Lower leg skin (tissue), 4 donors: ENCODE results near the gene ALG9. TPM values are rescaled to one million over a fixed set of nuclear protein-coding genes. Genes with fewer than 3 reads are reported as not detected.
"Not testable (repeated sequence)": the region's sequence is repeated elsewhere in the genome, so short reads cannot be mapped to it uniquely, and the experiment has no call there.

Source experiments
- DNase-seq, 2 donors: peaks; one replicate each; pipeline ENCODE4 v3.0.0-alpha.2; 2019; ENCODE audit warnings: low spot score in 2 of 2
- H3K4me3 ChIP-seq: fragments of 200-600 bp; sonication (generic); 2 replicates; pipeline ENCODE4 v1.5.1; 2017; ENCODE audit warnings: mild to moderate bottlenecking, low read depth; ENCODE audit not compliant: poor library complexity, severe bottlenecking
- POLR2A ChIP-seq, 2 donors: fragments of 450-650 bp; IDR thresholded peaks; one replicate each; pipeline ENCODE4 v1.6.1; 2016 to 2017; ENCODE audit warnings: antibody characterized with exemption in 2 of 2, mild to moderate bottlenecking in 1 of 2, moderate library complexity in 1 of 2
- WGBS, 2 donors: methylation state at CpG; one replicate each; pipeline ENCODE4 v1.1.5; 2018; 5-methylcytosine and 5-hydroxymethylcytosine counted together
- intact Hi-C: fragments of 100-400 bp; cut with DNase I; formaldehyde crosslinking; loops from one replicate; pipeline ENCODE4 v1.15.0; 2023; ENCODE audit warnings: low total_unique reads
- total RNA-seq, 4 donors: library from RNA; depleted of rRNA; stranded (reverse); fragments of >200 nt; gene quantifications; one replicate each; pipeline ENCODE4 v1.1.0, GENCODE V29; 2016
- TF ChIP-seq, protein P1 (sequence below), 3 donors: fragments of 450-650 bp; IDR thresholded peaks; one replicate each; pipeline ENCODE4 v1.5.1; 2016; ENCODE audit warnings: antibody characterized with exemption in 3 of 3, mild to moderate bottlenecking in 3 of 3, moderate library complexity in 2 of 3

The ALG9 gene
- total RNA-seq, 4 donors from 2014 or later = 24.4 to 38.1 (median 29.0) TPM

DNA sequence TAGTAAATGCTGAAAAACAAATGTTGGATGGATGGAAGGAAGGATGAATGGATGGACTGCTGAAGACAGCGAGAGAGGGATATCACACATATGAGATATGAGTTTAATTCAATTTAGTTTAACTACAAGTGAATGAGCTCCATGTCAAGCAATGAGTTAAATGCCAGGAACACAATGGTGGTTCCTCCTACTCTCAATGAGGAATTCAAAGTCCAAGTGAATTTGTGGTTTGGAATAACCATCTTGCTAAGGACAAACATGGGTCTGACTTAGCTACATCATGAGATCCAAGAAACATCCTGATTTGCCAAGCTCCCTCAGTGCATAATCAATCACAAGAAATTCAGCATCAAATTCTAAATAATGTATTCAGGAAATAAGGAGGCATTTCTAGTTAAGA is 79.1 kb downstream of the ALG9 start:
- intact Hi-C loops = no loop called here
- TF ChIP-seq, protein P1, sequence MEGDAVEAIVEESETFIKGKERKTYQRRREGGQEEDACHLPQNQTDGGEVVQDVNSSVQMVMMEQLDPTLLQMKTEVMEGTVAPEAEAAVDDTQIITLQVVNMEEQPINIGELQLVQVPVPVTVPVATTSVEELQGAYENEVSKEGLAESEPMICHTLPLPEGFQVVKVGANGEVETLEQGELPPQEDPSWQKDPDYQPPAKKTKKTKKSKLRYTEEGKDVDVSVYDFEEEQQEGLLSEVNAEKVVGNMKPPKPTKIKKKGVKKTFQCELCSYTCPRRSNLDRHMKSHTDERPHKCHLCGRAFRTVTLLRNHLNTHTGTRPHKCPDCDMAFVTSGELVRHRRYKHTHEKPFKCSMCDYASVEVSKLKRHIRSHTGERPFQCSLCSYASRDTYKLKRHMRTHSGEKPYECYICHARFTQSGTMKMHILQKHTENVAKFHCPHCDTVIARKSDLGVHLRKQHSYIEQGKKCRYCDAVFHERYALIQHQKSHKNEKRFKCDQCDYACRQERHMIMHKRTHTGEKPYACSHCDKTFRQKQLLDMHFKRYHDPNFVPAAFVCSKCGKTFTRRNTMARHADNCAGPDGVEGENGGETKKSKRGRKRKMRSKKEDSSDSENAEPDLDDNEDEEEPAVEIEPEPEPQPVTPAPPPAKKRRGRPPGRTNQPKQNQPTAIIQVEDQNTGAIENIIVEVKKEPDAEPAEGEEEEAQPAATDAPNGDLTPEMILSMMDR (IDR thresholded peaks at IDR 0.05) = no peak
- TF ChIP-seq POLR2A (IDR thresholded peaks at IDR 0.05) = no peak
- DNase-seq = no peak
- no peak overlapping the region for H3K4me3 ChIP-seq
- WGBS, 2 donors = 94 to 100% methylated on average over 1 of the region's 1 CpG

DNA sequence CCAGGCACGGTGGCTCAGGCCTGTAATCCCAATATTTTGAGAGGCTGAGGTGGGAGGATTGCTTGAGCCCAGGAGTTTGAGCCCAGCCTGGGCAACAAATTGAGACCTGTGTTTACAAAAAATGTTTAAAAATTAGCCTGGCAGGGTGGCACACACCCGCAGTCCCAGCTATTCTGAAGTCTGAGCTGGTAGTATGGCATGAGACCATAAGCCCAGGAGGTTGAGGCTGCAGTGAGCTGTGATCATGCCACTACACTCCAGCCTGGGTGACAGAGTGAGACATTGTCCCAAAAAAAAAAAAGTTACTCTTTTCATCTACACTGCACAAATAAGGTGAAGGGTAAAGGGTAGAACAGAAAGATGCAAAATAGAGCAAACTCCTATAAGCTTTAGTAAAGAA is 82.9 kb downstream of the ALG9 start:
- WGBS, 2 donors = 64 to 76% methylated on average over 2 of the region's 2 CpGs
- TF ChIP-seq, protein P1 (IDR thresholded peaks at IDR 0.05) = no peak
- TF ChIP-seq POLR2A (IDR thresholded peaks at IDR 0.05) = no peak
- intact Hi-C loops = loop anchor here (10.0 kb wide), 1 partner anchor 46 kb away; no protein-coding TSS in a partner anchor
- H3K4me3 ChIP-seq = no peak overlapping the region
- DNase-seq = no peak

DNA sequence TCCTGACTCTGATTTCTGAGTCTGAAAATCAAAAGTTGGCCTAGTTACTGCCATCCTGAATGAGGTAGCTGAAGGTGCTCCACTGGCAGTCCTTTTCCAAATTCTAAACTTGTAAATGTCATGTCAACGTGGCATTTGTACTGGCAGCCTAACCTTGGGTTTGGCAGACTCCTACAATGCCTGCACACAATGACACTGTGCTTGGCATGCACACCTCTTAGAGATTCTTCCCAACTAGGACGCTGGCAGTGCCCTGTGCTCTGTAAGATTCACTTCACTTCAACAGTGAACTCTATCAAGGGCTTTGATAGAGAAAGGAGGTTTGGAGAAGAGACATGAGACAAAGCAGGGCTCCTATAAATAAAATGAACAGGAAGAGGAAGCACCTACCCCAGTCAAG is 83.3 kb downstream of the ALG9 start:
- DNase-seq = peak in 1 of 2 donors; percentile 27
- intact Hi-C loops = loop anchor here (10.0 kb wide), 1 partner anchor 47 kb away; no protein-coding TSS in a partner anchor
- TF ChIP-seq, protein P1 (IDR thresholded peaks at IDR 0.05) = no peak
- no peak for TF ChIP-seq POLR2A (IDR thresholded peaks at IDR 0.05)
- 45 to 49% methylated on average over 2 of the region's 2 CpGs for WGBS, 2 donors
- no peak overlapping the region for H3K4me3 ChIP-seq

DNA sequence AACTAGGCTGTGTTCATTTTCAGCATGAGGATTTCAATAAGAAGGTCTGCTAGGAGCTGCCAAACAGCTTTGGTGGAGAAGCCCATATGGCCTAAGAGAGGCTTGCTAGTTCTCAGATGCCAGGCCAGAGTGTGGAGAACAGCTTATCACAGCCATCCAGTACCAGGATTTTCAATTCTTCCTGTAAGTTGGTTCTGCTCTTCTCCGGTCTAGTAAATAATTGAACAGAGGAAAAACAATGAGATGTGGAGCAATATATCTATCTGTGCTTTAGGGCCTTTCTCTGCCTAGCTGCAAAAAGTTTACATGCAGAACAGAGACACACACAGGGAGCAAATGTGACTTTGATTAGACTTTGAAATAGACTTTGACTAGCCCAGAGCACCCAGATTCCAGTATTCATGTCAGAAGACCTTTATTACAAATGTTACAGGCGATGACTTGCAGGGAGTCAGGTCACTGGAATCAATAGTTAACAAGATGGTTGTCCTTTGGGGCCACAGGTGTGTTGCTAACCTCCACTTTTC is 85.4 kb downstream of the ALG9 start:
- H3K4me3 ChIP-seq = no peak overlapping the region
- no peak for DNase-seq
- TF ChIP-seq, protein P1 (IDR thresholded peaks at IDR 0.05) = no peak
- TF ChIP-seq POLR2A (IDR thresholded peaks at IDR 0.05) = no peak
- WGBS, 2 donors = 87 to 89% methylated on average over 2 of the region's 2 CpGs
- intact Hi-C loops = loop anchor here (10.0 kb wide), 1 partner anchor 49 kb away; no protein-coding TSS in a partner anchor

DNA sequence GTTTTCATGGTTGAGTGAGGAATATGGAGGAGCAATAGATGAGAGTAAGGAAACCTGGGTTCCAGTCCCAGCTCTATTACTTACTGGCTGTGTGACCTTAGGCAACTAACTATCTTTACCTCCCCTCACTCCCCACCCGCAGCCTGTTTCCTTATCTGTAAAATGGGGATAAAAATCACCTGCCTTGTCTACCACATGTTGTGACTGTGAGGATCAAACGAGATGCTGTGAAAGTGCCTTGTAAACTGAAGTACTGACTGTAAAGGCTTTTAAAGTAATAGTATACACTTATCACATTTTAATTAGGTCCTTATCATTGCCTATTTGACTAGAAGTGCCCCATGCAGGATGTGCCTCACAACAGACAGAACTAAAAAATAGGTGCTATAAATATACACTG is 86.3 kb downstream of the ALG9 start:
- no peak for TF ChIP-seq POLR2A (IDR thresholded peaks at IDR 0.05)
- TF ChIP-seq, protein P1 (IDR thresholded peaks at IDR 0.05) = no peak
- DNase-seq = no peak
- WGBS, 2 donors = 83 to 93% methylated on average over 2 of the region's 2 CpGs
- intact Hi-C loops = loop anchor here (10.0 kb wide), 1 partner anchor 50 kb away; no protein-coding TSS in a partner anchor
- no peak overlapping the region for H3K4me3 ChIP-seq

DNA sequence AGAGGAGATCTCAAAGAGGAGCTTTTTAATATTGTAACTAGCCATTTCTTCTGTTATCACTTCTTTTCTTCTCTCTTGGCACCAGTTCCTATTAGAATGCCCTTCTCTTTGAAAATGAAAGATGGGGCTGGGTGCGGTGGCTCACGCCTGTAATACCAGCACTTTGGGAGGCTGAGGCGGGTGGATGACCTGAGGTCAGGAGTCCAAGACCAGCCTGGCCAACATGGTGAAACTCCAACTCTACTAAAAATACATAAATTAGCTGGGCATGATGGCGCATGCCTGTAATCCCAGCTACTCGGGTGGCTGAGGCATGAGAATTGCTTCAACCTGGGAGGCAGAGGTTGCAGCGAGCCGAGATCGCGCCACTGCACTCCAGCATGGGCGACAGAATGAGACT is 87.1 kb downstream of the ALG9 start:
- DNase-seq, H3K4me3 ChIP-seq: not testable (repeated sequence)
- intact Hi-C loops = loop anchor here (10.0 kb wide), 1 partner anchor 50 kb away; no protein-coding TSS in a partner anchor
- 95 to 97% methylated on average over 10 of the region's 10 CpGs for WGBS, 2 donors
